HG03469 (cell line): ENCODE measurements around the gene SKA2.
"Not testable (repeated sequence)": the region's sequence is repeated elsewhere in the genome, so short reads cannot be mapped to it uniquely, and the experiment has no call there.

Source experiments
- ATAC-seq: cut with Tn5 transposase; IDR thresholded peaks from one replicate; pipeline ENCODE4 v1.9.1; 2021; ENCODE audit warnings: mild to moderate bottlenecking, moderate library complexity, moderate number of reproducible peaks; ENCODE audit not compliant: unreplicated experiment

The SKA2 gene

DNA sequence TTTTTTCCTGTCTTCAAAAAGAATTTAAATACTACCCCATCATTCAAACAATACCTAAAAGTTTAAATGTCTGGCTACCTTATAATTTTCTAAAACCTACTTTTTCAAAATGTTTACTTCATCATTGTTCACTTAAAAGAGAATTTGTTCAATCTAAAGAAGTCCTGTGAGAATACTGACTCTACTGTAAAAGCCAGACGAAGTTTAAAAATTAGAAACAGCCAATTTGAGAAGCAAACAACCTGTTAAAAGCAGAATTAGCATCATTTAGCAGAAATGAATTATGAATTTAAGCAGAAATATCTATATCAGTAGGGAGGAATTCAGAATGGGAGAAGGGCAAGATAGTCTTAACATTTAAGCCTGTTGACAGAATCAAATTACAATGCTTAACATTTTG lies 2.1 kb downstream of the SKA2 start:
- no peak for ATAC-seq

- ATAC-seq, result no peak
These were observed 3.4 kb downstream of the SKA2 start for GRCh38 chr17:59151591-59151990.

GRCh38 chr17:59151006-59151405 lies 4.0 kb downstream of the SKA2 start:
- no peak for ATAC-seq

- no peak for ATAC-seq
These were observed 5.0 kb downstream of the SKA2 start for GRCh38 chr17:59149841-59150511.

- no peak for ATAC-seq
These were observed 5.9 kb downstream of the SKA2 start for GRCh38 chr17:59149051-59149450.

DNA sequence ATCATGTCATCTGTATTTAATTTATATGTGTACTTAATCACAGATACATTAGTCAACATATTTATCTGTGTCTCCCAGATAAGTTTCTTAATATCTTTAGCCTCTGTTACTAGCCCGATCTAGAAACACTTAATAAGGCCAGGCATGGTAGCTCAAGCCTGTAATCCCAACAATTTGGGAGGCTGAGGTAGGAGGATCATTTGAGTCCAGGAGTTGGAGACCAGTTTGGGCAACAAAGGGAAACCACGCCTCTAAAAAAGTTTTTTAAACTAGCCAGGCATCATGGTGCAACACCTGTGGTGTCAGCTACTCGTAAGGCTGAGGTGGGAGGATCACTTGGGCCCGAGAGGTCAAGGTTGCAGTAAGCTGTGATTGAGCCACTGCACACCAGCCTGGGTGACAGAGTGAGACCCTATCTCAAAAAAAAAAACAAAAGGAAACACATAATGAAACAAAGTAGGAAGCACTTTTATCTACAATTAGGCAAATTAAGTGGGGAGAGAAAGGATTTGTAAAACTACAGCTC lies 9.4 kb downstream of the SKA2 start:
- no peak for ATAC-seq

GRCh38 chr17:59141860-59142259 lies 13.1 kb downstream of the SKA2 start:
- ATAC-seq, result no peak

- ATAC-seq, result no peak
These were observed 15.0 kb downstream of the SKA2 start for GRCh38 chr17:59139939-59140338.

GRCh38 chr17:59138339-59138738 lies 16.6 kb downstream of the SKA2 start:
- not testable (repeated sequence) for ATAC-seq

DNA sequence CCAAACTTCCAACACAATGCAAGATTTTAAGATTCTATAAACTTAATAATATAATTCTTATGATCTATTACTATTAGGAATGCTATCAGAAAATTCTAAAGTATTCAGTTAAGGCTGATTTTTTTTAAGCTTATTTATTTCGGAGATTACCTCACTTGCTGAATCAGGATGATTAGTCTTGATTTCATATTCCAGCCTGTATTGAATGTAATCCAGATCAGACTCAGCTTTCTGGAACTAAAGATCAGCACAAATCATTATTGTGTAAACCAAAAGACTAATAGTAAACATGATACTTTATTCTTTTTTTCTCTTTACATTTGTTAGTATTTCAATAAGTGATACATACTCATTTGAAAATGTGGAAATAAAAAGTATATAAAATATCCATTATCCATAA lies 23.9 kb downstream of the SKA2 start:
- no peak for ATAC-seq

DNA sequence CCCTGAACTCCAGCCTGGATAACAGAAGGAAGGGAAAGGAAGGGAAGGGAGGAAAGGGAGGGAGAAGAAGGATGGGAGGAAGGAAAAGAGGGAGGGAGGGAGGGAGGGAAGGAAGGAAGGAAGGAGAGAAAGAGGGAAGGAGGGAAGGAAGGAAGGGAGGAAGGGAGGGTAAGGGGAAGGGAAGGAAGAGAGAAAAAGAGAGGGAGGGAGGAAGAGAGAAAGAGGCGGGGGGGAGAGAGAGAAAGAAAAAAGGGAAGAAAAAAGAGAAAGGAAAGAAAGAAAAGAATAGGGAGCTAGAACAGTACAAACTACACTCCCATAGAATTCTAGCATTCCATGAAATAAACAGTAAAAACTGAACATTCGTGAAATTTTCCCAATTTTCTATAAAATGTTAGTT lies 25.2 kb downstream of the SKA2 start:
- no peak for ATAC-seq

- no peak for ATAC-seq
These were observed 28.1 kb downstream of the SKA2 start for GRCh38 chr17:59126809-59127417.

- ATAC-seq, result no peak
These were observed 30.3 kb downstream of the SKA2 start for GRCh38 chr17:59124665-59125064.

GRCh38 chr17:59121901-59122480 lies 33.0 kb downstream of the SKA2 start:
- ATAC-seq, result no peak

GRCh38 chr17:59115474-59115873 lies 39.5 kb downstream of the SKA2 start:
- no peak for ATAC-seq

- no peak for ATAC-seq
These were observed 43.4 kb downstream of the SKA2 start for GRCh38 chr17:59111539-59111938.

DNA sequence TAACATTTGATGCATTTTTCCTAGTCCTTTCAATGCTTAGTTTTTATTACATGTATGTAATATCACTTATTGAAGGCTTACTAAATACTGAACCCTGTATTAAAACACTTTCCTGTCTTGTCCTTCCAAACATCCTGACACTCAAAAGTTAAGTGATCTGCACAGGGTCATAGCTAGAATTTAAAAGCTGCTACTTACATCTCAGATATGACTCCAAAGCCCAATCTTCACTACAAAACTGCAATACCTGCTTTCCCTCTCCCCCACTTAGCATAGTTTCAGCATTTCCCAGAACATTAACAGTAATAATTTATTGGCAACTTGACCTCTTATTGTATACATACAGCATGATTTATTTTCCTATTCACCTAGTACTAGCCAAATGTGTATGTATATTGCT lies 44.0 kb downstream of the SKA2 start:
- ATAC-seq, result no peak

- no peak for ATAC-seq
These were observed 46.4 kb downstream of the SKA2 start for GRCh38 chr17:59108400-59109102.

GRCh38 chr17:59107306-59107670 lies 47.7 kb downstream of the SKA2 start:
- no peak for ATAC-seq

- ATAC-seq, result peak; percentile 90
These were observed 48.3 kb downstream of the SKA2 start, which contains the start of gene TRIM37 for GRCh38 chr17:59106463-59107305. Gene TRIM37 (minus strand): TSS chr17:59106880. CDS start chr17:59106461, 419 bp downstream.
